Activated T-helper 1 cell treated with Interleukin-2 at 50 U/mL for 16 hours (primary cell): ENCODE data around the gene SLC28A3.
"Not testable (repeated sequence)": the region's sequence is repeated elsewhere in the genome, so short reads cannot be mapped to it uniquely, and the experiment has no call there.

Source experiments
- DNase-seq: peaks from one replicate; pipeline ENCODE4 v3.0.0-alpha.2; 2020; ENCODE audit warnings: low read depth

The SLC28A3 gene

GRCh38 chr9:84340535-84340934, at the start of gene SLC28A3:
Gene SLC28A3, minus strand, starts transcription at chr9:84340758. Its CDS starts 125 bp downstream, at chr9:84340633.
- no peak for DNase-seq

- not testable (repeated sequence) for DNase-seq
These were observed 49.7 kb upstream of the SLC28A3 start for GRCh38 chr9:84390254-84390653.

- no peak for DNase-seq
These were observed 47.3 kb upstream of the SLC28A3 start for GRCh38 chr9:84387821-84388220.

GRCh38 chr9:84386753-84387152, 46.2 kb upstream of the SLC28A3 start:
- DNase-seq: no peak

- DNase-seq: no peak
These were observed 45.0 kb upstream of the SLC28A3 start for GRCh38 chr9:84385386-84386040.

GRCh38 chr9:84384617-84385016, 44.1 kb upstream of the SLC28A3 start:
- DNase-seq: no peak

- DNase-seq: no peak
These were observed 42.6 kb upstream of the SLC28A3 start for GRCh38 chr9:84383178-84383577.

GRCh38 chr9:84382720-84383119, 42.2 kb upstream of the SLC28A3 start:
- DNase-seq: no peak

GRCh38 chr9:84381508-84381907, 41.0 kb upstream of the SLC28A3 start:
- DNase-seq: no peak

GRCh38 chr9:84379740-84380139, 39.2 kb upstream of the SLC28A3 start:
- no peak for DNase-seq

- no peak for DNase-seq
These were observed 35.4 kb upstream of the SLC28A3 start for GRCh38 chr9:84375954-84376353.

GRCh38 chr9:84374516-84374915, 34.0 kb upstream of the SLC28A3 start:
- no peak for DNase-seq

- no peak for DNase-seq
These were observed 33.5 kb upstream of the SLC28A3 start for GRCh38 chr9:84374013-84374412.

GRCh38 chr9:84371737-84372136, 31.2 kb upstream of the SLC28A3 start:
- DNase-seq: no peak

- no peak for DNase-seq
These were observed 28.0 kb upstream of the SLC28A3 start for GRCh38 chr9:84368601-84369000.

- DNase-seq: not testable (repeated sequence)
These were observed 27.2 kb upstream of the SLC28A3 start for GRCh38 chr9:84367726-84368125.

- no peak for DNase-seq
These were observed 26.1 kb upstream of the SLC28A3 start for GRCh38 chr9:84366683-84367082.

- DNase-seq: not testable (repeated sequence)
These were observed 24.4 kb upstream of the SLC28A3 start for GRCh38 chr9:84364894-84365490.

- no peak for DNase-seq
These were observed 21.1 kb upstream of the SLC28A3 start for GRCh38 chr9:84361645-84362044.

- no peak for DNase-seq
These were observed 16.7 kb upstream of the SLC28A3 start for GRCh38 chr9:84357275-84357674.

GRCh38 chr9:84354035-84354434, 13.5 kb upstream of the SLC28A3 start:
- DNase-seq: no peak

- no peak for DNase-seq
These were observed 9.1 kb upstream of the SLC28A3 start for GRCh38 chr9:84349671-84350070.

GRCh38 chr9:84343111-84343521, 2.6 kb upstream of the SLC28A3 start:
- no peak for DNase-seq

GRCh38 chr9:84339962-84340361, 596 bp downstream of the SLC28A3 start:
- DNase-seq: no peak
